ENCODE data around the gene SEMA4C.

DNA sequence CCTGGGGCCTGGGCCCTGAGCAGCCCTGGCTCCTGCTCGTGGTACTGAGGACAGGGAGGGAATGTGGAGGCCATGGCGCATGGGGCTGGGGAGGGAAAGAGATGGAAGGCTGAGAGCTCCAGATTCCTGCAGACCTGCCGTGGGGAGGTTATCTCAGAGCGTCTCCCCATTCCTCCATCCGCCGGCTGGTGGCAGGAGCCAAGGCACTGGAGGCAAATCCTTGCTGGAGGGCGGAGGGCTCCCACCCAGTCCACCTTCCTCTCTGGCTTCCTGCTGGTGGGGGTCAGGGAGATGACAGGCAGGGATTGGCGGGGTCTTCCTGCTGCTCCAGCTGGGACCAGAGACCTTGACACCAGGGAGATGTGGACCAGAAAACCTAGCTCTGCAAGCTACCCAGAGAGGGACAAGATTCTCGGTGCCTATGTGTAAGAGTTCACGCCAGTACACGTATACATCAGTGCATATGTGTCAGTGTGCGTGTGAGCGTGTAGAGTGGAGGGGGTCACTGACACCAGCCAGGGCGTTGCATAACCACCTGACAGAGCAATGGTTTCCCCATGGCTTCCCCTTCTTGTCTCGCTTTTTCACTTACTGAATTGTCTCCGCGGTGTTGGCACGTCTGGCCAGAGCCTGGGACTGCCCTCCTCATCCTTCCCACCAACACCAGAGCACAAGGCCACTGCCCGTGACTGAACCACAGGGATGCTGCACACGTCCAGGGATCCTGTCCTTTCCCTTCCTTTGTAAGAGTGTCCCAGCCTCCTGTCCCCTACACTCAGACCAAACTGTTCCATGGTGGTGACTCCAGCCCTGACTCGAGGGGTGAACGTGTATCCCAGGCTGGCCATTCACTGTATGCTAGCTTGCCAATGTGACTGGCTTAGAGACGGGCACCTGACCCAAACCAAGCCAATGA lies 15.8 kb upstream of the SEMA4C start:
- no peak for TF ChIP-seq POLR2AphosphoS5 (IDR thresholded peaks at IDR 0.05; ENCODE audit: low read depth, low read length)
- no peak for TF ChIP-seq TAF1 (IDR thresholded peaks at IDR 0.05; ENCODE audit: borderline replicate concordance, insufficient read depth, low read length)
- TF ChIP-seq, protein P1, sequence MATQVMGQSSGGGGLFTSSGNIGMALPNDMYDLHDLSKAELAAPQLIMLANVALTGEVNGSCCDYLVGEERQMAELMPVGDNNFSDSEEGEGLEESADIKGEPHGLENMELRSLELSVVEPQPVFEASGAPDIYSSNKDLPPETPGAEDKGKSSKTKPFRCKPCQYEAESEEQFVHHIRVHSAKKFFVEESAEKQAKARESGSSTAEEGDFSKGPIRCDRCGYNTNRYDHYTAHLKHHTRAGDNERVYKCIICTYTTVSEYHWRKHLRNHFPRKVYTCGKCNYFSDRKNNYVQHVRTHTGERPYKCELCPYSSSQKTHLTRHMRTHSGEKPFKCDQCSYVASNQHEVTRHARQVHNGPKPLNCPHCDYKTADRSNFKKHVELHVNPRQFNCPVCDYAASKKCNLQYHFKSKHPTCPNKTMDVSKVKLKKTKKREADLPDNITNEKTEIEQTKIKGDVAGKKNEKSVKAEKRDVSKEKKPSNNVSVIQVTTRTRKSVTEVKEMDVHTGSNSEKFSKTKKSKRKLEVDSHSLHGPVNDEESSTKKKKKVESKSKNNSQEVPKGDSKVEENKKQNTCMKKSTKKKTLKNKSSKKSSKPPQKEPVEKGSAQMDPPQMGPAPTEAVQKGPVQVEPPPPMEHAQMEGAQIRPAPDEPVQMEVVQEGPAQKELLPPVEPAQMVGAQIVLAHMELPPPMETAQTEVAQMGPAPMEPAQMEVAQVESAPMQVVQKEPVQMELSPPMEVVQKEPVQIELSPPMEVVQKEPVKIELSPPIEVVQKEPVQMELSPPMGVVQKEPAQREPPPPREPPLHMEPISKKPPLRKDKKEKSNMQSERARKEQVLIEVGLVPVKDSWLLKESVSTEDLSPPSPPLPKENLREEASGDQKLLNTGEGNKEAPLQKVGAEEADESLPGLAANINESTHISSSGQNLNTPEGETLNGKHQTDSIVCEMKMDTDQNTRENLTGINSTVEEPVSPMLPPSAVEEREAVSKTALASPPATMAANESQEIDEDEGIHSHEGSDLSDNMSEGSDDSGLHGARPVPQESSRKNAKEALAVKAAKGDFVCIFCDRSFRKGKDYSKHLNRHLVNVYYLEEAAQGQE (IDR thresholded peaks at IDR 0.05; ENCODE audit: insufficient read depth in 1 of 2, low read depth in 2 of 2, low read length in 2 of 2), result no peak
- no peak for TF ChIP-seq SIN3A (IDR thresholded peaks at IDR 0.05; ENCODE audit: borderline replicate concordance, insufficient read depth, low read length)

Data from PFSK-1 (cell line).